Smooth muscle cell (in vitro differentiated cells): ENCODE measurements around the gene DNTTIP2. TPM values are rescaled to one million over a fixed set of nuclear protein-coding genes. Genes with fewer than 3 reads are reported as not detected.

Source experiments
- DNase-seq: peaks from one replicate; lab custom pipeline; 2025; ENCODE audit not compliant: unreplicated experiment; lab: John Stamatoyannopoulos, UW
- H2AFZ ChIP-seq: fragments of 200-600 bp; sonication (generic); 2 replicates; pipeline ENCODE4 v1.6.0; 2016; ENCODE audit warnings: antibody characterized with exemption, low read depth, mild to moderate bottlenecking
- H3F3A ChIP-seq: fragments of 200-600 bp; sonication (generic); 2 replicates; pipeline ENCODE4 v1.6.0; 2017; ENCODE audit warnings: antibody characterized with exemption, low read depth
- H3K27ac ChIP-seq: fragments of 200-600 bp; sonication (generic); 2 replicates; pipeline ENCODE4 v1.5.1; 2016; ENCODE audit warnings: low read depth, mild to moderate bottlenecking
- H3K27me3 ChIP-seq: fragments of 200-600 bp; sonication (generic); 2 replicates; pipeline ENCODE4 v1.6.1; 2016; ENCODE audit warnings: low read depth, mild to moderate bottlenecking
- H3K36me3 ChIP-seq: fragments of 200-600 bp; sonication (generic); 2 replicates; pipeline ENCODE4 v1.5.1; 2016; ENCODE audit warnings: low read depth
- H3K4me1 ChIP-seq: fragments of 200-600 bp; sonication (generic); 2 replicates; pipeline ENCODE4 v1.5.1; 2016; ENCODE audit warnings: low read depth
- H3K4me2 ChIP-seq: fragments of 200-600 bp; sonication (generic); 2 replicates; pipeline ENCODE4 v1.6.0; 2016; ENCODE audit warnings: mild to moderate bottlenecking
- H3K4me3 ChIP-seq: fragments of 200-600 bp; sonication (generic); 2 replicates; pipeline ENCODE4 v1.5.1; 2016; ENCODE audit warnings: mild to moderate bottlenecking
- H3K79me2 ChIP-seq: fragments of 200-600 bp; sonication (generic); 2 replicates; pipeline ENCODE4 v1.6.0; 2016; ENCODE audit warnings: low read depth, mild to moderate bottlenecking
- H3K9ac ChIP-seq: fragments of 200-600 bp; sonication (generic); 2 replicates; pipeline ENCODE4 v1.6.0; 2016; ENCODE audit warnings: low read depth
- H3K9me3 ChIP-seq: fragments of 200-600 bp; sonication (generic); replicated peaks from 2 replicates; pipeline ENCODE4 v1.5.1; 2016; ENCODE audit warnings: low read depth
- H4K20me1 ChIP-seq: fragments of 200-600 bp; sonication (generic); 2 replicates; pipeline ENCODE4 v1.6.0; 2016; ENCODE audit warnings: low read depth
- CTCF ChIP-seq: fragments of 200-600 bp; sonication (generic); IDR thresholded peaks from 2 replicates; pipeline ENCODE4 v1.5.1; 2017; ENCODE audit warnings: borderline replicate concordance, mild to moderate bottlenecking, antibody characterized with exemption; ENCODE audit not compliant: insufficient read depth, poor library complexity, severe bottlenecking
- WGBS: methylation state at CpG from one replicate; pipeline ENCODE4 v1.1.7; 2016; ENCODE audit warnings: low lambda C conversion rate; 5-methylcytosine and 5-hydroxymethylcytosine counted together
- polyA plus RNA-seq: library from polyadenylated mRNA; unstranded; fragments of >200 nt; fragmentation: Nextera tagmentation; extraction: Ambion mirVana; gene quantifications from 2 replicates; pipeline ENCODE4 v1.2.1, GENCODE V29; 2016
- total RNA-seq: library from RNA; depleted of rRNA; stranded (reverse); fragments of >200 nt; gene quantifications from 2 replicates; pipeline ENCODE4 v1.2.3, GENCODE V29; 2014

DNTTIP2 gene
- total and polyA plus RNA-seq, 2 experiments from 2014 or later: 42.7 to 44.9 TPM

DNA sequence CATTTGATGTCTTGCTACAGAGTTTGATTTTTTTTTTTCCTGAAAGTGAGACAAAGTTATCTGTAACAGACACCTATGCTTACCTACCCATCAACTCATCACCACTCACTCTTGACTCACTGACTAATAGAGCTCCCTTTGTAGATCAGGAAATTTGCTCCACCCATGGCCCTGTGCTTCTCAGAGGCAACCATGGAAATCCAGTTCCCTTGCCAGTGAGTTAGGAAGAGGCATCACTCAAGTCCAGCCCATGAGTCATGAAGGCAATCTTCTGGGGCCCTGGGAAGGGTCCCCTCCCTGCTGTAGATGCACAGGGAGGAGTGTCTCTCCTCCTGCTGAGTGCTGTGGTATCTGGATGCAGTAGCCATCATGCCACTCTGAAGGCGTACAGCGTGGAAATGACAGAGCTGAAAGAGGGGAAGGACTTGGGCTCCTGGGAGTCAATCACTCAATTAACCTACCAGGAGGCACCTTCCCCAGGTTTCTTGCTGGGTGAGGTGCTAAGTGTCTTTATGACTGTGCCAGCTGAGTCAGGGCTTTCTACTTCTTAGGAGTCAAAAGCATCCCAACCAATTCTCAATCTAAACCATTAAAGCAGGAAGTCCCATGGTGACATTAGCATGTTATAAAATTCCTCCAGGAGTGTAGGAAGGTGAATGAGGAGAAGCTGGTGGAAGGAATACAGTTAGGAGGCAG is 56.1 kb downstream of the DNTTIP2 start:
- Histone ChIP-seq H3K27ac (peak overlapping the region; percentile 50), H2AFZ (no peak overlapping the region), H3K9ac (no peak overlapping the region), H3K36me3 (no peaks in the 10 kb centered on the region), H3K4me2 (no peak overlapping the region), H3K27me3 (no peaks in the 10 kb centered on the region), H3K4me1 (peaks cover 5% of the 10 kb centered on the region), H3K9me3 (no peaks in the 10 kb centered on the region), H3F3A (peaks cover 18% of the 10 kb centered on the region), H3K79me2 (no peaks in the 10 kb centered on the region), H4K20me1 (no peaks in the 10 kb centered on the region), H3K4me3 (no peak overlapping the region)
- no peak for DNase-seq
- TF ChIP-seq CTCF: no peak
- WGBS: 94% methylated on average over 2 of the region's 2 CpGs

DNA sequence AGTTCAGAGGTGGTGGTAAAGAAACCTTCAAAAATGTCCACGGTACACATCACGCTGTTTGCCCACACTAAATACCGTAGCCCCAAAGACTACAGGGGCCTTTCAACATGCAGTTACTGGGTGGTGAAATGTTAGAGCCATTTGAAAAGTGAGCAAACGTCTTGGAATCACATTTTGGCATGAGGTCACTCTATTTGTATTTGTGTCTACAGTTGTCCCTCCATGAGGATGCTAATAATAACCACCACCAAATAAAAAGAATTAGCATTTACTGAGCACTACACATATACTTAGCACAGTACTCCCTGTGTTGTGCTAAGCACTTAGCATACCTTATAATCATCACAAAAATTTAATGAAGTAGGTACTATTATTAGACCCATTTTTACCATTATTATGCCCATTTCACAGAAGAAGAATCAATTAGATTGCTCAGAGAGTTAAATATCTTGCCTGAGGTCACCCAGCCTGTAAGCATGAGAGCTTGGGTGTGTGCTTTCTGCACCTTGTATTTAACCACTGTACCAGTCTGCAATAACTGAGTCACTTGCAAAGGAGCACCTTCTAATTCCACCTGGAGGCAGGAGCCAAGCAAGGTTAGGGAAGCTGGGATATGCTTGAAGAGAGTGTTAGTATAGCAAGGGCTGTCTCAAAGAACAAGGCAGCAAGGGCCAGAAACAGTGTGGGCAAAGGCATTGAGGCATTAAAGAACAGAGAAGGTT is 57.4 kb downstream of the DNTTIP2 start:
- H3K9ac ChIP-seq: peak overlapping the region; percentile 65
- no peaks in the 10 kb centered on the region for H3K79me2 ChIP-seq
- H2AFZ ChIP-seq: no peak overlapping the region
- H4K20me1 ChIP-seq: no peaks in the 10 kb centered on the region
- H3K36me3 ChIP-seq: no peaks in the 10 kb centered on the region
- H3F3A ChIP-seq: peaks cover 21% of the 10 kb centered on the region
- TF ChIP-seq CTCF: no peak
- no peaks in the 10 kb centered on the region for H3K27me3 ChIP-seq
- no peak overlapping the region for H3K4me3 ChIP-seq
- H3K9me3 ChIP-seq: no peaks in the 10 kb centered on the region
- peak overlapping the region; percentile 93 for H3K27ac ChIP-seq
- H3K4me2 ChIP-seq: peak overlapping the region; percentile 67
- WGBS: 17% methylated on average over 4 of the region's 4 CpGs
- DNase-seq: no peak
- peaks cover 11% of the 10 kb centered on the region for H3K4me1 ChIP-seq

DNA sequence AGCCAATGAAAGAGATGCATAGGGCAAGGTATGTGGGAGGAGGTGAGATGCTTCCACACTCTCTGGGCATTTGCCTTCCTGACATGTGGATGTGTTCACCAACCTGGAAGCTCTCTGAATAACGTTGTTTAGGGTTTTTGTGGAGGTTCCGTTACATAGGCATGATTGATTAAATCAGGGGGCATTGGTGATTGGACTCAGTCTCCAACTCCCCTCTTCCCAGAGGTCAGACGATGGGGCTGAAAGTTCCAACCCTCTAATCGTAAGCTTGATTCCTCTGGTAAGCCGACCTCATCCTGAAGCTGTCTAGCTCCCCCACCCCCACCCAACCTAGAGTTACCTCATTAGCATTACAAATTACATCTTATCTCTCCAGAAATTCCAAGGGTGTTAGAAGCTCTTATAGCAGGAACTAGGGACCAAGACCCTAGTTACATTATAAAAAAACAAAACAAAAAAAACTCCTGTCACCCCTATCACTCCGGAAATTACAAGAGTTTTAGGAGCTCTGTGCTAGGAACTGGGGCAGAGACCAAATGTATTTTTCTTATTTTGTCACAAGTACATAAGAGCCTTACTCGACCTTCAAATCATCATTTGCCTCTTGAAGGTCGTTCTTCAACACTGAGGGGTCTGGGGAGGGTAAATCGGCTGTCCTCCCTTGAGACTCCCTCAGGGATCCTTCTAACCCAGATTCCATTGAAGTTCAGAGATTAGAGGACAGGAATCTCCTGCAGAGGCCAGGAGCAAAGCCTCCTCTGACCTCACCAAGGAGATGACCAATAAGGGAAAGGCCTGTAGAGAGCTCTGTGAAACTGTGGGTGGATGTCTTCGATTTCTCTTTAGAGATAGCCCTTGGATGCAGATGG is 58.2 kb downstream of the DNTTIP2 start:
- Histone ChIP-seq H3K9me3 (no peaks in the 10 kb centered on the region), H4K20me1 (no peaks in the 10 kb centered on the region), H3K4me1 (peaks cover 11% of the 10 kb centered on the region), H3K4me3 (no peak overlapping the region), H3F3A (peaks cover 27% of the 10 kb centered on the region), H3K27me3 (no peaks in the 10 kb centered on the region), H3K79me2 (no peaks in the 10 kb centered on the region), H3K4me2 (peak overlapping the region; percentile 67), H2AFZ (no peak overlapping the region), H3K36me3 (no peaks in the 10 kb centered on the region), H3K9ac (peak overlapping the region; percentile 65), H3K27ac (peak overlapping the region; percentile 93)
- no peak for DNase-seq
- 29% methylated on average over 10 of the region's 10 CpGs for WGBS
- TF ChIP-seq CTCF: no peak
